Measurements from ENCODE around the gene MPC1. TPM values are rescaled to one million over a fixed set of nuclear protein-coding genes. Genes with fewer than 3 reads are reported as not detected.
A peak's percentile ranks its signal among the peaks of the same experiment; 100 is the strongest.
"Not testable (repeated sequence)": the region's sequence is repeated elsewhere in the genome, so short reads cannot be mapped to it uniquely, and the experiment has no call there.

Gene MPC1
- total and polyA plus RNA-seq, 3 experiments from 2014 or later: 36.3 to 62.1 (median 39.3) TPM

GRCh38 chr6:166395351-166395750 lies 12.6 kb upstream of the MPC1 start:
- peaks cover 0 to 1% (median 0%) of the 10 kb centered on the region in 3 donors for H3K36me3 Mint-ChIP-seq
- H3K4me3 Mint-ChIP-seq: no peak overlapping the region
- peaks cover 0 to 1% (median 0%) of the 10 kb centered on the region in 5 donors for H3K9me3 Mint-ChIP-seq
- Histone ChIP-seq H3K27ac (ENCODE audit: low read depth, low read length) (no peak overlapping the region), H3K27me3 (ENCODE audit: insufficient read depth, low read length, poor library complexity, severe bottlenecking) (peaks cover 3% of the 10 kb centered on the region), H3K4me1 (ENCODE audit: insufficient read depth, low read length) (no peaks in the 10 kb centered on the region), H3K4me3 (ENCODE audit: low read length) (no peak overlapping the region), H3K36me3 (ENCODE audit: insufficient read depth, low read length) (no peaks in the 10 kb centered on the region), H3K9me3 (ENCODE audit: low read length) (no peaks in the 10 kb centered on the region)
- POLR2A ChIA-PET: interaction anchor here (0.7 to 1.2 kb wide), 2 partner anchors 16 to 21 kb away, joined by 3 read pairs; no protein-coding TSS in a partner anchor
- peaks cover 0 to 2% (median 0%) of the 10 kb centered on the region in 3 donors for H3K4me1 Mint-ChIP-seq
- H3K27ac Mint-ChIP-seq: peak overlapping the region in 1 of 8 donors; percentile 92
- DNase-seq: no peak
- CTCF ChIA-PET: interaction anchor here (0.9 to 1.0 kb wide), 2 partner anchors 16 to 82 kb away, joined by 3 to 4 read pairs; no protein-coding TSS in a partner anchor
- peaks cover 13 to 21% of the 10 kb centered on the region in 2 donors for H3K27me3 Mint-ChIP-seq

- Histone ChIP-seq H3K4me1 (ENCODE audit: insufficient read depth, low read length) (no peaks in the 10 kb centered on the region), H3K9me3 (ENCODE audit: low read length) (no peaks in the 10 kb centered on the region), H3K27ac (ENCODE audit: low read depth, low read length) (no peak overlapping the region), H3K27me3 (ENCODE audit: insufficient read depth, low read length, poor library complexity, severe bottlenecking) (peaks cover 3% of the 10 kb centered on the region), H3K36me3 (ENCODE audit: insufficient read depth, low read length) (no peaks in the 10 kb centered on the region), H3K4me3 (ENCODE audit: low read length) (no peak overlapping the region)
- Mint-ChIP-seq H3K27ac (peak overlapping the region in 1 of 8 donors; percentile 14), H3K4me3 (no peak overlapping the region), H3K27me3 (peaks cover 14 to 23% of the 10 kb centered on the region in 2 donors), H3K4me1 (peaks cover 0 to 2% (median 0%) of the 10 kb centered on the region in 3 donors), H3K36me3 (peaks cover 0 to 1% (median 0%) of the 10 kb centered on the region in 3 donors), H3K9me3 (peaks cover 0 to 1% (median 0%) of the 10 kb centered on the region in 5 donors)
- POLR2A ChIA-PET: no interaction called here
- DNase-seq: no peak
- CTCF ChIA-PET: interaction anchor here (1.0 to 1.3 kb wide), 2 partner anchors 7 to 17 kb away, joined by 3 to 4 read pairs; no protein-coding TSS in a partner anchor
These were observed 11.5 kb upstream of the MPC1 start for GRCh38 chr6:166394036-166394892.

- ChIA-PET POLR2A (no interaction called here), CTCF (interaction anchor here (1.3 to 2.5 kb wide), 2 partner anchors 8 to 12 kb away, joined by 3 to 14 read pairs; no protein-coding TSS in a partner anchor)
- Mint-ChIP-seq H3K27me3 (peaks cover 14 to 23% of the 10 kb centered on the region in 2 donors), H3K9me3 (peaks cover 0 to 1% (median 0%) of the 10 kb centered on the region in 5 donors), H3K27ac (no peak overlapping the region), H3K4me3 (no peak overlapping the region), H3K36me3 (peaks cover 0 to 1% (median 0%) of the 10 kb centered on the region in 3 donors), H3K4me1 (peaks cover 0 to 2% (median 0%) of the 10 kb centered on the region in 3 donors)
- no peak for DNase-seq
- Histone ChIP-seq H3K36me3 (ENCODE audit: insufficient read depth, low read length) (no peaks in the 10 kb centered on the region), H3K27ac (ENCODE audit: low read depth, low read length) (no peak overlapping the region), H3K4me1 (ENCODE audit: insufficient read depth, low read length) (no peaks in the 10 kb centered on the region), H3K9me3 (ENCODE audit: low read length) (no peaks in the 10 kb centered on the region), H3K4me3 (ENCODE audit: low read length) (no peak overlapping the region), H3K27me3 (ENCODE audit: insufficient read depth, low read length, poor library complexity, severe bottlenecking) (peaks cover 3% of the 10 kb centered on the region)
These were observed 10.7 kb upstream of the MPC1 start for GRCh38 chr6:166393535-166393823.

- H3K4me1 ChIP-seq (ENCODE audit: insufficient read depth, low read length); H3K27ac ChIP-seq (ENCODE audit: low read depth, low read length); H3K9me3 ChIP-seq (ENCODE audit: low read length); H3K27me3 ChIP-seq (ENCODE audit: insufficient read depth, low read length, poor library complexity, severe bottlenecking); H3K4me1 Mint-ChIP-seq; H3K4me3 Mint-ChIP-seq; H3K4me3 ChIP-seq (ENCODE audit: low read length); H3K36me3 ChIP-seq (ENCODE audit: insufficient read depth, low read length); DNase-seq; H3K27ac Mint-ChIP-seq; H3K9me3 Mint-ChIP-seq; H3K36me3 Mint-ChIP-seq; POLR2A ChIA-PET: not testable (repeated sequence)
- CTCF ChIA-PET: interaction anchor here (0.6 to 2.5 kb wide), 3 partner anchors 9 to 12 kb away, joined by 3 to 14 read pairs (median 3); no protein-coding TSS in a partner anchor
- peaks cover 11 to 23% of the 10 kb centered on the region in 2 donors for H3K27me3 Mint-ChIP-seq
These were observed 10.2 kb upstream of the MPC1 start for GRCh38 chr6:166392755-166393534.

- no peaks in the 10 kb centered on the region for H3K4me1 ChIP-seq (ENCODE audit: insufficient read depth, low read length)
- DNase-seq: no peak
- Mint-ChIP-seq H3K27ac (no peak overlapping the region), H3K27me3 (peaks cover 3 to 13% of the 10 kb centered on the region in 2 donors), H3K4me3 (no peak overlapping the region), H3K36me3 (no peaks in the 10 kb centered on the region), H3K9me3 (no peaks in the 10 kb centered on the region), H3K4me1 (peaks cover 0 to 4% (median 0%) of the 10 kb centered on the region in 3 donors)
- ChIA-PET POLR2A (no interaction called here), CTCF (interaction anchor here (1.8 to 2.6 kb wide), 2 partner anchors 11 to 114 kb away, joined by 5 to 9 read pairs; no protein-coding TSS in a partner anchor)
- no peaks in the 10 kb centered on the region for H3K36me3 ChIP-seq (ENCODE audit: insufficient read depth, low read length)
- H3K27ac ChIP-seq (ENCODE audit: low read depth, low read length): no peak overlapping the region
- no peaks in the 10 kb centered on the region for H3K9me3 ChIP-seq (ENCODE audit: low read length)
- no peak overlapping the region for H3K4me3 ChIP-seq (ENCODE audit: low read length)
- peaks cover 2% of the 10 kb centered on the region for H3K27me3 ChIP-seq (ENCODE audit: insufficient read depth, low read length, poor library complexity, severe bottlenecking)
These were observed 6.4 kb upstream of the MPC1 start for GRCh38 chr6:166389119-166389518.

- no peak overlapping the region for H3K4me3 ChIP-seq (ENCODE audit: low read length)
- Mint-ChIP-seq H3K27me3 (peaks cover 3 to 11% of the 10 kb centered on the region in 2 donors), H3K9me3 (no peaks in the 10 kb centered on the region), H3K36me3 (peaks cover 0 to 2% (median 0%) of the 10 kb centered on the region in 3 donors), H3K4me1 (peaks cover 4 to 8% (median 5%) of the 10 kb centered on the region in 3 donors), H3K27ac (no peak overlapping the region), H3K4me3 (peak overlapping the region in 1 of 7 donors; percentile 41)
- H3K4me1 ChIP-seq (ENCODE audit: insufficient read depth, low read length): no peaks in the 10 kb centered on the region
- H3K27me3 ChIP-seq (ENCODE audit: insufficient read depth, low read length, poor library complexity, severe bottlenecking): no peaks in the 10 kb centered on the region
- no peaks in the 10 kb centered on the region for H3K9me3 ChIP-seq (ENCODE audit: low read length)
- no peaks in the 10 kb centered on the region for H3K36me3 ChIP-seq (ENCODE audit: insufficient read depth, low read length)
- POLR2A ChIA-PET: no interaction called here
- no peak for DNase-seq
- H3K27ac ChIP-seq (ENCODE audit: low read depth, low read length): no peak overlapping the region
- CTCF ChIA-PET: interaction anchor here (1.8 to 2.6 kb wide), 2 partner anchors 12 to 113 kb away, joined by 5 to 9 read pairs; no protein-coding TSS in a partner anchor
These were observed 5.7 kb upstream of the MPC1 start for GRCh38 chr6:166388290-166389004.

- no peak for DNase-seq
- CTCF ChIA-PET: interaction anchor here (1.8 to 2.6 kb wide), 3 partner anchors 12 to 112 kb away, joined by 5 to 9 read pairs (median 6); no protein-coding TSS in a partner anchor
- H3K4me3 Mint-ChIP-seq: peak overlapping the region in 1 of 7 donors; percentile 41
- H3K36me3 Mint-ChIP-seq: peaks cover 0 to 3% (median 0%) of the 10 kb centered on the region in 3 donors
- no peaks in the 10 kb centered on the region for H3K9me3 Mint-ChIP-seq
- peaks cover 3 to 9% of the 10 kb centered on the region in 2 donors for H3K27me3 Mint-ChIP-seq
- peaks cover 4 to 8% (median 5%) of the 10 kb centered on the region in 3 donors for H3K4me1 Mint-ChIP-seq
- Histone ChIP-seq H3K27me3 (ENCODE audit: insufficient read depth, low read length, poor library complexity, severe bottlenecking) (no peaks in the 10 kb centered on the region), H3K4me3 (ENCODE audit: low read length) (no peak overlapping the region), H3K27ac (ENCODE audit: low read depth, low read length) (no peak overlapping the region), H3K36me3 (ENCODE audit: insufficient read depth, low read length) (no peaks in the 10 kb centered on the region), H3K9me3 (ENCODE audit: low read length) (no peaks in the 10 kb centered on the region), H3K4me1 (ENCODE audit: insufficient read depth, low read length) (no peaks in the 10 kb centered on the region)
- POLR2A ChIA-PET: no interaction called here
- no peak overlapping the region for H3K27ac Mint-ChIP-seq
These were observed 5.0 kb upstream of the MPC1 start for GRCh38 chr6:166387642-166388289.
